NCI-H526 treated with DMSO at 0.1 percent for 48 hours (cell line): ENCODE measurements around the gene SOX21.
A peak's percentile ranks its signal among the peaks of the same experiment; 100 is the strongest.

Source experiments
- DNase-seq: peaks from one replicate; lab custom pipeline; 2025; lab: John Stamatoyannopoulos, UW

SOX21 gene

GRCh38 chr13:94678845-94679244 lies 33.5 kb downstream of the SOX21 start:
- no peak for DNase-seq

- DNase-seq = no peak
These were observed 34.5 kb downstream of the SOX21 start for GRCh38 chr13:94677799-94678198.

GRCh38 chr13:94674609-94675348 lies 37.6 kb downstream of the SOX21 start:
- peak; percentile 66 for DNase-seq

GRCh38 chr13:94673851-94674250 lies 38.5 kb downstream of the SOX21 start:
- DNase-seq = no peak

GRCh38 chr13:94672400-94672799 lies 39.9 kb downstream of the SOX21 start:
- DNase-seq = no peak

GRCh38 chr13:94667190-94667589 lies 45.2 kb downstream of the SOX21 start:
- DNase-seq = no peak

- no peak for DNase-seq
These were observed 46.3 kb downstream of the SOX21 start for GRCh38 chr13:94666065-94666464.

- no peak for DNase-seq
These were observed 47.5 kb downstream of the SOX21 start for GRCh38 chr13:94664889-94665288.

- no peak for DNase-seq
These were observed 49.9 kb downstream of the SOX21 start for GRCh38 chr13:94662274-94662945.

- DNase-seq = no peak
These were observed 50.9 kb downstream of the SOX21 start for GRCh38 chr13:94661406-94661805.

- DNase-seq = peak; percentile 58
These were observed 51.5 kb downstream of the SOX21 start for GRCh38 chr13:94660695-94661326.
